ENCODE results near the gene SETD1A. TPM values are rescaled to one million over a fixed set of nuclear protein-coding genes. Genes with fewer than 3 reads are reported as not detected.

Gene SETD1A
- total and polyA plus RNA-seq, 9 of the 15 experiments (the other 6 are each of a cell fraction or from before 2014, with no cell fraction given): 0.08 to 36.0 (median 4.2) TPM

- TF ChIP-seq, protein P1, sequence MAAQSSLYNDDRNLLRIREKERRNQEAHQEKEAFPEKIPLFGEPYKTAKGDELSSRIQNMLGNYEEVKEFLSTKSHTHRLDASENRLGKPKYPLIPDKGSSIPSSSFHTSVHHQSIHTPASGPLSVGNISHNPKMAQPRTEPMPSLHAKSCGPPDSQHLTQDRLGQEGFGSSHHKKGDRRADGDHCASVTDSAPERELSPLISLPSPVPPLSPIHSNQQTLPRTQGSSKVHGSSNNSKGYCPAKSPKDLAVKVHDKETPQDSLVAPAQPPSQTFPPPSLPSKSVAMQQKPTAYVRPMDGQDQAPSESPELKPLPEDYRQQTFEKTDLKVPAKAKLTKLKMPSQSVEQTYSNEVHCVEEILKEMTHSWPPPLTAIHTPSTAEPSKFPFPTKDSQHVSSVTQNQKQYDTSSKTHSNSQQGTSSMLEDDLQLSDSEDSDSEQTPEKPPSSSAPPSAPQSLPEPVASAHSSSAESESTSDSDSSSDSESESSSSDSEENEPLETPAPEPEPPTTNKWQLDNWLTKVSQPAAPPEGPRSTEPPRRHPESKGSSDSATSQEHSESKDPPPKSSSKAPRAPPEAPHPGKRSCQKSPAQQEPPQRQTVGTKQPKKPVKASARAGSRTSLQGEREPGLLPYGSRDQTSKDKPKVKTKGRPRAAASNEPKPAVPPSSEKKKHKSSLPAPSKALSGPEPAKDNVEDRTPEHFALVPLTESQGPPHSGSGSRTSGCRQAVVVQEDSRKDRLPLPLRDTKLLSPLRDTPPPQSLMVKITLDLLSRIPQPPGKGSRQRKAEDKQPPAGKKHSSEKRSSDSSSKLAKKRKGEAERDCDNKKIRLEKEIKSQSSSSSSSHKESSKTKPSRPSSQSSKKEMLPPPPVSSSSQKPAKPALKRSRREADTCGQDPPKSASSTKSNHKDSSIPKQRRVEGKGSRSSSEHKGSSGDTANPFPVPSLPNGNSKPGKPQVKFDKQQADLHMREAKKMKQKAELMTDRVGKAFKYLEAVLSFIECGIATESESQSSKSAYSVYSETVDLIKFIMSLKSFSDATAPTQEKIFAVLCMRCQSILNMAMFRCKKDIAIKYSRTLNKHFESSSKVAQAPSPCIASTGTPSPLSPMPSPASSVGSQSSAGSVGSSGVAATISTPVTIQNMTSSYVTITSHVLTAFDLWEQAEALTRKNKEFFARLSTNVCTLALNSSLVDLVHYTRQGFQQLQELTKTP (IDR thresholded peaks at IDR 0.05; ENCODE audit: low read depth in 1 of 2, partially characterized antibody in 2 of 2): peak in 1 of 2 experiments; percentile 72
- TF ChIP-seq GTF3C2 (IDR thresholded peaks at IDR 0.05; ENCODE audit: borderline replicate concordance, extremely low read depth, insufficient read length) (no peak), MAZ (CRISPR knock-in tag; conservative IDR thresholded peaks at IDR 0.05 in 1 of 2, IDR thresholded peaks at IDR 0.05 in 1 of 2) (peak; percentile 97 to 99), ZNF696 (CRISPR knock-in tag; conservative IDR thresholded peaks at IDR 0.05) (no peak), MED1 (CRISPR knock-in tag; IDR thresholded peaks at IDR 0.05; ENCODE audit: borderline replicate concordance) (no peak), ZNF655 (CRISPR knock-in tag; IDR thresholded peaks at IDR 0.05) (no peak), SP1 (CRISPR knock-in tag; IDR thresholded peaks at IDR 0.05) (peak; percentile 99), SMARCA4 (IDR thresholded peaks at IDR 0.05) (no peak), SIN3A (IDR thresholded peaks at IDR 0.05; ENCODE audit: borderline replicate concordance in 2 of 2, control insufficient read depth in 1 of 2, low read depth in 2 of 2, low read length in 2 of 2) (peak in 1 of 2 experiments; percentile 77; a peak in 2 of 4 replicates), MCM5 (IDR thresholded peaks at IDR 0.05; ENCODE audit: low read depth) (no peak), ZNF3 (CRISPR knock-in tag; IDR thresholded peaks at IDR 0.05) (no peak), ZNF707 (CRISPR knock-in tag; conservative IDR thresholded peaks at IDR 0.05) (no peak), SMC3 (conservative IDR thresholded peaks at IDR 0.05; ENCODE audit: insufficient read depth, low read depth, low read length) (no peak), BACH1 (tag; IDR thresholded peaks at IDR 0.05) (no peak; the same call in 1 of the 2 replicates), CHCHD3 (CRISPR knock-in tag; IDR thresholded peaks at IDR 0.05) (no peak), ZNF274 (IDR thresholded peaks at IDR 0.05; ENCODE audit: borderline replicate concordance, low read depth, low read length) (no peak)
- TF ChIP-seq, protein P2, sequence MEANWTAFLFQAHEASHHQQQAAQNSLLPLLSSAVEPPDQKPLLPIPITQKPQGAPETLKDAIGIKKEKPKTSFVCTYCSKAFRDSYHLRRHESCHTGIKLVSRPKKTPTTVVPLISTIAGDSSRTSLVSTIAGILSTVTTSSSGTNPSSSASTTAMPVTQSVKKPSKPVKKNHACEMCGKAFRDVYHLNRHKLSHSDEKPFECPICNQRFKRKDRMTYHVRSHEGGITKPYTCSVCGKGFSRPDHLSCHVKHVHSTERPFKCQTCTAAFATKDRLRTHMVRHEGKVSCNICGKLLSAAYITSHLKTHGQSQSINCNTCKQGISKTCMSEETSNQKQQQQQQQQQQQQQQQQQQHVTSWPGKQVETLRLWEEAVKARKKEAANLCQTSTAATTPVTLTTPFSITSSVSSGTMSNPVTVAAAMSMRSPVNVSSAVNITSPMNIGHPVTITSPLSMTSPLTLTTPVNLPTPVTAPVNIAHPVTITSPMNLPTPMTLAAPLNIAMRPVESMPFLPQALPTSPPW (CRISPR knock-in tag; IDR thresholded peaks at IDR 0.05): peak; percentile 95
These were observed at the start of gene SETD1A (continued) for GRCh38 chr16:30957456-30958174.
